AG10803 (cell line): ENCODE measurements around the gene SBNO2.

Source experiments
- DNase-seq: peaks from one replicate; pipeline ENCODE4 v3.0.0; 2010; ENCODE audit warnings: low read depth
- H3K4me3 ChIP-seq: 2 replicates; pipeline ENCODE4 v1.5.1; 2011; ENCODE audit warnings: mild to moderate bottlenecking, low read length, control low read depth
- TF ChIP-seq, protein P1 (sequence below): conservative IDR thresholded peaks from 2 replicates; pipeline ENCODE4 v1.5.1; 2011; ENCODE audit warnings: mild to moderate bottlenecking, low read length, control low read depth, inconsistent platforms

The SBNO2 gene, protein sequence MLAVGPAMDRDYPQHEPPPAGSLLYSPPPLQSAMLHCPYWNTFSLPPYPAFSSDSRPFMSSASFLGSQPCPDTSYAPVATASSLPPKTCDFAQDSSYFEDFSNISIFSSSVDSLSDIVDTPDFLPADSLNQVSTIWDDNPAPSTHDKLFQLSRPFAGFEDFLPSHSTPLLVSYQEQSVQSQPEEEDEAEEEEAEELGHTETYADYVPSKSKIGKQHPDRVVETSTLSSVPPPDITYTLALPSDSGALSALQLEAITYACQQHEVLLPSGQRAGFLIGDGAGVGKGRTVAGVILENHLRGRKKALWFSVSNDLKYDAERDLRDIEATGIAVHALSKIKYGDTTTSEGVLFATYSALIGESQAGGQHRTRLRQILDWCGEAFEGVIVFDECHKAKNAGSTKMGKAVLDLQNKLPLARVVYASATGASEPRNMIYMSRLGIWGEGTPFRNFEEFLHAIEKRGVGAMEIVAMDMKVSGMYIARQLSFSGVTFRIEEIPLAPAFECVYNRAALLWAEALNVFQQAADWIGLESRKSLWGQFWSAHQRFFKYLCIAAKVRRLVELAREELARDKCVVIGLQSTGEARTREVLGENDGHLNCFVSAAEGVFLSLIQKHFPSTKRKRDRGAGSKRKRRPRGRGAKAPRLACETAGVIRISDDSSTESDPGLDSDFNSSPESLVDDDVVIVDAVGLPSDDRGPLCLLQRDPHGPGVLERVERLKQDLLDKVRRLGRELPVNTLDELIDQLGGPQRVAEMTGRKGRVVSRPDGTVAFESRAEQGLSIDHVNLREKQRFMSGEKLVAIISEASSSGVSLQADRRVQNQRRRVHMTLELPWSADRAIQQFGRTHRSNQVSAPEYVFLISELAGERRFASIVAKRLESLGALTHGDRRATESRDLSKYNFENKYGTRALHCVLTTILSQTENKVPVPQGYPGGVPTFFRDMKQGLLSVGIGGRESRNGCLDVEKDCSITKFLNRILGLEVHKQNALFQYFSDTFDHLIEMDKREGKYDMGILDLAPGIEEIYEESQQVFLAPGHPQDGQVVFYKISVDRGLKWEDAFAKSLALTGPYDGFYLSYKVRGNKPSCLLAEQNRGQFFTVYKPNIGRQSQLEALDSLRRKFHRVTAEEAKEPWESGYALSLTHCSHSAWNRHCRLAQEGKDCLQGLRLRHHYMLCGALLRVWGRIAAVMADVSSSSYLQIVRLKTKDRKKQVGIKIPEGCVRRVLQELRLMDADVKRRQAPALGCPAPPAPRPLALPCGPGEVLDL (N-terminal part only)

DNA sequence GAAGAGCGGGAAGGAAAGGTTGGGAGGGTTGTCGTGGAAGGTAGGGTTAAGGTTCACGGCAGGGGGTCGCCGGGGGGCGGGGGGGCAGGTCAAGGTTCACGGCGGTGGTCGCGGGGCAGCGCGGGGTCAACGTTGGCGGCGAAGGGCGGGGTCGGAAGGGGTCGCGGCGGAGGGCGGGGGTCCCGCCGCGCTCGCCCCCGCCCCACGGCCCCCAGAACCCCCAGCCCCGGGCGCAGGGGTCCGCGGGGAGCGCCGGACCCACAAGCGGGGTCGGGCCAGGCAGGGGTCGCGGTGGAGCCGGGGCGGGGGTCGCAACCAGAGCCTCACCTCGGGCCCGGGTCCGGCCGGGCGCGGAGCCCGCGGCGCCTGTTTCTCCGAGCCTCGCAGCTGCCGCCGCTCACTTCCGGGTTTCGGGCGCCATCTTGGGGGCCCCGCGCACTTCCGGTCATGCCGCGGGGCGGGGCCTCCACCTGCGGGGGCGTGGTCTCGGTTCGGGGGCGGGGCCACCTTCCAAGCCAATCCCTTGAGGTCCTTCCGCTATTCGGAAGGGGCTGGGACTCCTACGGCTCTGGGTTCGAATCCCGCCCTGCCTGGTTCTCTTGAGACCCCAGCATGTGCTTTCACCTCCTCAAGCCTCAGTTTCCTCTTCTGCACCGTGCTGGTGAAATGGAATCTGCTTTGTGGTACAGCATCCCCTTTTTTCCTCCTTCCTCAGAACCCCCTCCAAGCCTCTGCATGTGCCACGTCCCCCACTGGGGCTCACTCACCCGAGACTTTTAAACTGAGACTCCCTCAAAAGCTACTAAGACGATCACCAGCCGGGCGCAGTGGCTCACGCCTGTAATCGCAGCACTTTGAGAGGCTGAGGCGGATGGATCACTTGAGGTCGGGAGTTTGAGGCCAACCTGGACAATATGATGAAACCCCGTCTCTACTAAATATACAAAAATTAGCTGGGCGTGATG, at the start of gene SBNO2:
Gene SBNO2, minus strand, starts transcription at position 424 of the 965 bp plus-strand sequence. CDS start 19,992 bp downstream, outside the sequence.
- TF ChIP-seq, protein P1, sequence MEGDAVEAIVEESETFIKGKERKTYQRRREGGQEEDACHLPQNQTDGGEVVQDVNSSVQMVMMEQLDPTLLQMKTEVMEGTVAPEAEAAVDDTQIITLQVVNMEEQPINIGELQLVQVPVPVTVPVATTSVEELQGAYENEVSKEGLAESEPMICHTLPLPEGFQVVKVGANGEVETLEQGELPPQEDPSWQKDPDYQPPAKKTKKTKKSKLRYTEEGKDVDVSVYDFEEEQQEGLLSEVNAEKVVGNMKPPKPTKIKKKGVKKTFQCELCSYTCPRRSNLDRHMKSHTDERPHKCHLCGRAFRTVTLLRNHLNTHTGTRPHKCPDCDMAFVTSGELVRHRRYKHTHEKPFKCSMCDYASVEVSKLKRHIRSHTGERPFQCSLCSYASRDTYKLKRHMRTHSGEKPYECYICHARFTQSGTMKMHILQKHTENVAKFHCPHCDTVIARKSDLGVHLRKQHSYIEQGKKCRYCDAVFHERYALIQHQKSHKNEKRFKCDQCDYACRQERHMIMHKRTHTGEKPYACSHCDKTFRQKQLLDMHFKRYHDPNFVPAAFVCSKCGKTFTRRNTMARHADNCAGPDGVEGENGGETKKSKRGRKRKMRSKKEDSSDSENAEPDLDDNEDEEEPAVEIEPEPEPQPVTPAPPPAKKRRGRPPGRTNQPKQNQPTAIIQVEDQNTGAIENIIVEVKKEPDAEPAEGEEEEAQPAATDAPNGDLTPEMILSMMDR: no peak
- H3K4me3 ChIP-seq: peak within 1 kb of the TSS; percentile 90
- peak; percentile 82 for DNase-seq

DNA sequence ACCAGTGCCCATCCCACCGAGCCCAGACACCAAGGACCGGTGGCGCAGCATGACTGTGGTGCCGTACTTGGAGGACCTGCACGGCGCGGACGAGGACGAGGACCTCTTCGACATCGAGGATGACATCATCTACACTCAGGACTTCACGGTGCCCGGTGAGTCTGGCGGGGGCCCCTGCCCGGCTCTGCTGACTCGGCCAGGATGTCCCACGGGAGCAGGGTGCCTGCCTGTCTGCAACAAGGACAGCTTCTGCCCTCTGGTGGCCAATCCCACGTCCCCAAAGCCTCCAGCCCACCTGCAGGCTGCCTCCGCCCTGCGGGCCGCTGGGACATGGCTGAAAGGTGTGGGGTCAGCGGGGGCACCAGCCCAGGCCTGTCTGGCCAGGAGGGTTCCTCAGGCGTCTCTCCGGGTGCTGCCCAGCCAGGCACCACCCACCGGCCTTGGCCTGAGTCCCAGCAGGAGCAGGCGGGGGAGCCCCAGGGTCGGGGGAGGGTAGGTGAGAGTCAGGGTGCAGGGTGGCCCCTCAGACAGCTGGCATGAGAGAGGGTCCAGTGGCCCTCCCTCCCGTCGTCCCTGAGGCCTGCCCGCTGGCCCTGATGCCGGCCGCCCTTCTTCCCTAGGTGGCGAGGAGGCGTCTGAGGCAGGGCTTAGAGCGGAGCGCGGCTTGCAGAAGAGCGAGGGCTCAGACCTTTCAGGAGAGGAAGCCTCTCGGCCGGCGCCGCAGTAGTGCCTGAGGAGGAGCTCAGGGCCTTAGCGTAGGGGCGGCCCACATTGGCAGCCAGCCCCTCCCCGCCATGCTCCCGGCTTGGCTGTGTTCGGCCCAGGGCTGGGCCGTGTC, 49.2 kb upstream of the SBNO2 start:
- TF ChIP-seq, protein P1: peak; percentile 41
- DNase-seq: peak; percentile 32
- H3K4me3 ChIP-seq: no peak overlapping the region

DNA sequence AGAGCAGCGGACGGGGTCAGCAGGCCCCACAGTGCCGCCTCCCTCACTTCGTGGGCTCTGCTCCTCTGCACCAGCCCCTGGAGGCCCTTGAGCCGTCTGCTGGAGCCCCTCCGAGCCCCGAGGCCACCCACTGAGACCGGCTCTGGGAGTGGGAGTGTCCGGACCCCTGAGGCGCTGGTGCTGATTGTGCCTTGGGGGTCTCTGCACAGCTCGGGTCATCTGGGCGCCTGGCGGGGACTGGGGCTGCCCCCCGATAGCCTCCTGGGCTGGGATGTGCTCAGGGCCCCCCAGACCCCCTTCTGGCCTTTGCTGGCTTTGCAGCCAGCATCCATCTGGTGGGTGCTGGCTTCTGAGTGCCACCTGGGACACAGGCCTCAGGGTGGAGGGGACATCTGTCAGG, 48.3 kb upstream of the SBNO2 start:
- no peak for DNase-seq
- no peak overlapping the region for H3K4me3 ChIP-seq
- TF ChIP-seq, protein P1: no peak

DNA sequence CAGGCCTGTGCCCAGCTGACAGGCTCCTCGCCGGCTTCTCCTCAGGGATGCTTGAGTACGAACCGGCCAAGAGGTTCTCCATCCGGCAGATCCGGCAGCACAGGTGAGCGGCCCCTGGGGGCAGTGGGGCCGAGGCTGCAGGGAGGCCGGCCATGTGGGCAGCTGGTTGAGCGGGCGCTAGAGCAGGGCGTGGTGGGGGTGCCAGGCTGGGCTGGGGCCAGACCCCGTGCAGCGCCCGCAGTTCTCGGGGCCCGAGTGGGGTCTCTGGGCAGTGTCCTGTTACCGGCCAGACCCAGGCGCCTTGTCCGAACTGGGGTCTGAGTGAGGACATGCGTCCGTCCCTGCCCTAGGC, 47.8 kb upstream of the SBNO2 start:
- TF ChIP-seq, protein P1: no peak
- H3K4me3 ChIP-seq: no peak overlapping the region
- DNase-seq: no peak

DNA sequence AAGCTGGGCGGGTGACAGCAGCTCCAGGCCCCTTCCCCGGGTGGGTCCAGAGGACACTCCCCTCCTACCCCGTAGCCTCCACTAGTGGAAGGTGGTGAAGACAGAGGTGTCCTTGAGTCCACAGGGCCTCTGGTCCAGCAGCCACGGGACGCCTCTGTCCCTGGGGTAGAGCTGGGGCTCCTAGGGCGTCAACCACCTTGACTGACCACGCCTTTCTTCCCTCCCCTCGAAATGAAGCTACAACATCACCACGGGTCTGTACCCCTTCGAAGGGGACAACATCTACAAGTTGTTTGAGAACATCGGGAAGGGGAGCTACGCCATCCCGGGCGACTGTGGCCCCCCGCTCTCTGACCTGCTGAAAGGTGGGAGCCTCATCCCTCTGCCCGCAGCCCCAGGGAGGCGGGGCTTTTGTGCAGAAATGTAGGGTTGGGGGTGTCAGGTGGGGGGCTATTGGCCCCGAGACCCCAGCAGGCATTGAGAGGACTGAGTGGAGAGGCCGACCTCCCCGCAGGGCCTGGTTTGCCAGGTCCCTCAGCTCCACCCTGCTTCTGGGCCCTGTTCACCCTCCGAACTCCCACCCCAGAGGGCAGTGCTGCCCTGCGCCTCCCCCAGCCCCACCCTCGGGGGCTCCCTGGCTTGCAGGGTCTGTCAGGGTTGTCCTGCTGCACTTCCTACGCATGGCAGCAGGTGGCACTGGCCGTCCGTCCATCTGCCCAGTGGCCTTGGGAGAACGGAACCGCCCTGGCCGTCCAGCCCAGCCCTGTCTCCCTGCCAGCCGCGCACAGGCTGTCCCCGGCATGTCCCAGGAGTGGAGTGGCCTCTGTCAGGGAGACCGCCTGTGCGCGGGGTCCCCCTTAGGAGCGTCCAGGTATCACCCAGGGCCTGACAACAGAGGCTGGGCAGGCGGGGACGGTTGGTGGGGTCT, 47.2 kb upstream of the SBNO2 start:
- peak; percentile 40 for DNase-seq
- TF ChIP-seq, protein P1: peak; percentile 46

More for the DNA sequence above, 47.2 kb upstream of the SBNO2 start:
- H3K4me3 ChIP-seq: no peak overlapping the region
